Prostate gland (tissue), 2 donors: ENCODE results near the gene PTK7.

ENCODE experiments used
- POLR2A ChIP-seq: fragments of 450-650 bp; IDR thresholded peaks from one replicate; pipeline ENCODE4 v1.6.1; 2016; ENCODE audit warnings: antibody characterized with exemption, mild to moderate bottlenecking
- TF ChIP-seq, protein P1 (sequence below), 4 experiments: fragments of 200-600 bp in 2 of 4; fragments of 450-650 bp in 2 of 4; sonication (generic) in 2 of 4; IDR thresholded peaks; 1 replicate in 3 of 4; 2 replicates in 1 of 4; pipeline ENCODE4 v1.5.1; 2016 to 2019; ENCODE audit warnings: antibody characterized with exemption in 4 of 4, mild to moderate bottlenecking in 2 of 4, moderate library complexity in 2 of 4

DNA sequence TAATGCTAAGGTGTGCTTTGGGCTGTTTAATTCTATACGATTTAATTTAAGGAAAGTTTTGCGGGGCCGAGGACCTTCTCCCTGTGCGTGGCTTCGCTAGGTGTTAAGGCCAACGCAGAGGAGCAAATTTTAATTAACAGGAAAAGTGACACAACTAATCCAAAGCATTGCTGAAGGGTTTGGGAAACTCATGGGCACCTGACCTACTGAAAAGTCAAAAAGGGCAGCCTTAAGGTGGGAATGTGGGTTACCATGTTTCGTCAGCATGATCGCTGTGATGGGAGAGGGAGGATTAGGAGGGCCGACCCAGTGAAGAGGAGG, 105.5 kb downstream of the PTK7 start:
- TF ChIP-seq POLR2A: no peak
- TF ChIP-seq, protein P1, sequence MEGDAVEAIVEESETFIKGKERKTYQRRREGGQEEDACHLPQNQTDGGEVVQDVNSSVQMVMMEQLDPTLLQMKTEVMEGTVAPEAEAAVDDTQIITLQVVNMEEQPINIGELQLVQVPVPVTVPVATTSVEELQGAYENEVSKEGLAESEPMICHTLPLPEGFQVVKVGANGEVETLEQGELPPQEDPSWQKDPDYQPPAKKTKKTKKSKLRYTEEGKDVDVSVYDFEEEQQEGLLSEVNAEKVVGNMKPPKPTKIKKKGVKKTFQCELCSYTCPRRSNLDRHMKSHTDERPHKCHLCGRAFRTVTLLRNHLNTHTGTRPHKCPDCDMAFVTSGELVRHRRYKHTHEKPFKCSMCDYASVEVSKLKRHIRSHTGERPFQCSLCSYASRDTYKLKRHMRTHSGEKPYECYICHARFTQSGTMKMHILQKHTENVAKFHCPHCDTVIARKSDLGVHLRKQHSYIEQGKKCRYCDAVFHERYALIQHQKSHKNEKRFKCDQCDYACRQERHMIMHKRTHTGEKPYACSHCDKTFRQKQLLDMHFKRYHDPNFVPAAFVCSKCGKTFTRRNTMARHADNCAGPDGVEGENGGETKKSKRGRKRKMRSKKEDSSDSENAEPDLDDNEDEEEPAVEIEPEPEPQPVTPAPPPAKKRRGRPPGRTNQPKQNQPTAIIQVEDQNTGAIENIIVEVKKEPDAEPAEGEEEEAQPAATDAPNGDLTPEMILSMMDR (IDR thresholded peaks at IDR 0.05): no peak
